HG03064 (cell line): Measurements from ENCODE around the gene EPHB4.
"Not testable (repeated sequence)": the region's sequence is repeated elsewhere in the genome, so short reads cannot be mapped to it uniquely, and the experiment has no call there.

Source experiments
- ATAC-seq: cut with Tn5 transposase; IDR thresholded peaks from one replicate; pipeline ENCODE4 v1.9.1; 2021; ENCODE audit warnings: low read depth; ENCODE audit not compliant: unreplicated experiment

Gene EPHB4

DNA sequence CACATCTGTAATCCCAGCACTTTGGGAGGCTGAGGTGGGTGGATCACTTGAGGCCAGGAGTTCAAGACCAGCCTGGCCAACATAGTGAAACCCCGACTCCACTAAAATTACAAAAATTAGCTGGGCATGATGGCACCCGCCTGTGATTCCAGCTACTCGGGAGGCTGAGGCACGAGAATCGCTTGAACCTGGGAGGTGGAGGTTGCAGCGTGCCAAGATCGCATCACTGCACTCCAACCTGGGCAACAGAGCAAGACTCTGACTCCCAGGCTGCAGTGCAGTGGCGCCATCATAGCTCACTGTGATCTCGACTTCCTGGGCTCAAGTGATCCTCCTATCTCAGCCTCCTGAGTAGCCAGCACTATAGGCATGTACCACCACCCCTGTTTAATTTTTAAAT, 27.6 kb upstream of the EPHB4 start:
- ATAC-seq, result not testable (repeated sequence)

DNA sequence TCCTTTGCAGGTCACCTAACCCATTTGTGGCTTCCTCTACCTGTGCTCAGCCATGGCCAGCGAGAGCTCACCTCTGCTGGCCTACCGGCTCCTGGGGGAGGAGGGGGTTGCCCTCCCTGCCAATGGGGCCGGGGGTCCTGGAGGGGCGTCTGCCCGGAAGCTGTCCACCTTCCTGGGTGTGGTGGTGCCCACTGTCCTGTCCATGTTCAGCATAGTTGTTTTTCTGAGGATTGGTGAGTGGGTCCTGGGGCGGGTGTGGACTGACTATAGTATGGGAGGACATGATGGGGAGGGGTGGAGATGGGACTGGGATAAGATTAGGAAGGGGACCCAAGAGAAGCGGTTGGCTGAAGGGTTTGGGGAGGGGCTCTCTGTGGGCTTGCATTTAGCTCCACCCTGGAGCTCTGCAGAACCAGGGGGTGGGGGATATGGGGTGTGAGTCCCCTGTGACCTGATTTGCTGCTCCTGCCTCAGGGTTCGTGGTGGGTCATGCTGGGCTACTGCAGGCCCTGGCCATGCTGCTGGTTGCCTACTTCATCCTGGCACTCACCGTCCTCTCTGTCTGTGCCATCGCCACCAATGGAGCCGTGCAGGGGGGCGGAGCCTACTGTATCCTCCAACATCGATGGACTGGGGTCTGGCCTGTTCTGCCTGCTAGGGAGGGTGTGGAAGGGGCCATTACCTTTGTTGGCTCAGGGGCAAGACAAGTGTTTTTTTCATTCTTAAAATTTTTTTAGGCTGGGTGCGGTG, 27.0 kb upstream of the EPHB4 start:
- ATAC-seq, result no peak

DNA sequence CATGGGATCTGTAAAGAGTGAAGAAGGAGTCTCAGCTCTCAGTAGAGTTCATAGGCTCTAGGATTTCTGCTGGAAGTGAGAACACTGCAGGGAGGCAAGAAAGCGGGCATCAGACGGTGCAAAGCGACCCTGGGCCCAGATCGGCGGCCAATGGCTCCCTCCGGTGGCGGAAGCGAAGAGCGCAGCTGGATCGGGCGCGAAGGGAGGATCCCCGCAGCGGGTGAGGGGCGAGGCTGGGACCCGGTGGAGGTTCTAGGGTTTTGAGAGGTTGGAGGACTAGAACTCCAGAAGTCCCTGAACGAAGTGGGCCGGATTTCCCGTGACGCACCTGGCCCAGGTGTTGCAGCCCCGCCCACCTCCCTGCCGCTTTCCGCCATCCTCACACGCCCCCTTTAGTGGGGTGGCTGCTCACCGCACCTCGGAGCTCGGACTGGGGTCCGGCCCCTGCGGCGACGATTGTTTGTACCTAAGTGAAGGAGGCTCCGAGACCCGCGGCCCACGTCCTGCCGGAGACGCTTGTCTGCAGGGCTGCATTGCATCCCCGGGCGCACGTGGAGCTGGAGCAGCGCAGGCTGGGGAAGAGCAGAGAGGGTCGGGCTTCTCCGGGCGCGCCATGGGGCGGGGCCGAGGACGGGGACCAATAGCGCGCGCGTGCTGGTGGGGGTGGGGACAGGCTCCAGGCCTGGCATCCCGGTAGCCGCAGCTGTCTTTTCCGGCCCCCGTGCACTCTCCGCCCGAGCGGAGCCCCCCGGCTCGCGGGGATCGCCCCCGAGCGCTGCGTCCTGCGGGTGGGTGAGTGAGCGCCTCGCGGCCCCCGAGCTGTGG, 24.9 kb upstream of the EPHB4 start, which contains the start of gene SLC12A9:
SLC12A9 (plus strand) TSS at position 666 of the 825 bp plus-strand sequence. CDS start 1,485 bp downstream, outside the sequence.
- ATAC-seq, result peak; percentile 91

DNA sequence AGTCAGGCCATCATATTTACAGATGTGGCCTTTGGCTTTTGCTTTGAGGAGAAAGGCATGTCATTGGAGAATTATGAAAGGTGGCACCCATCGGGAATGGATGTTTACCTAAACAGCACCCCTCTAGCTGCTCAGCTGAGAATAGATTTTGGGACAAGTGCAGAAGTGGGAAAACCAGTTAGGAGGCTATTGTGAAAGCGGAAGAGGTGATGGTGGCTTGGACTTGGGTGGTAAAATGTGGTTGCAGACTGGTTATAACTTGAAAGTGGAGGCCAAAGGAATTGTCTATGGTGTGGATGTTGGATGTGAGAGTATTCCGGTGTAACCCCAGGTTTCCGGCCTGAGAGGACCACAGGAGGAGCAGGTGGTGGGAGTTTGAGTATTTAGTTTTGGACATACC, 20.0 kb upstream of the EPHB4 start:
- no peak for ATAC-seq

DNA sequence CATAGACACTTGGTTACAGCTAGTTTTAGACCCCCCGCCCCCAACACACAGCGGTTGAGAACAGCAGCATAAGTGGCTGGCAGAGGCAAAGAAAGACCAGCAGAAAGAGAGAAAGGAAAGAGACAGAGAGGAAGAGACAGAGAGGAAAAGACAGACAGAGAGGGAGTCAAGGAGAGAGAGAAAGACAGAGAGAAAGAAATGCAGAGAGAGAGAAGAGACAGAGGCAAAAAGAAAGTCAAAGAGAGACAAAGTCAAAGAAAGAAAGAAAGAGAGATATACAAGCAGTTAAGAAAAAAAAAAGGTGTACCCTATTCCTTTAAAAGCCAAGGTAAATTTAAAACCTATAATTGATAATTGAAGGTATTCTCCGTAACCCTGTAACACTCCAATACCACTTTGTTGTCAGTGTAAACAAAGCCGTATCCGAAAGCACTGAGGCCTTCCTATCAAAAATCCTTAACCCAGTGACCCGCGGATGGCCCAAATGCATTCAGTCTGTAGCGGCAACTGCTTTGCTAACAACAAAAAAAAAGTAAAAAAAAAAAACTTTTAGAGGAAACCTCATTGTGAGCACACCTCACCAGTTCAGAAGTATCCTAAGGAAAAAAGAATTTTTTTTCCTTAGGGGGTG, 13.3 kb upstream of the EPHB4 start:
- no peak for ATAC-seq

DNA sequence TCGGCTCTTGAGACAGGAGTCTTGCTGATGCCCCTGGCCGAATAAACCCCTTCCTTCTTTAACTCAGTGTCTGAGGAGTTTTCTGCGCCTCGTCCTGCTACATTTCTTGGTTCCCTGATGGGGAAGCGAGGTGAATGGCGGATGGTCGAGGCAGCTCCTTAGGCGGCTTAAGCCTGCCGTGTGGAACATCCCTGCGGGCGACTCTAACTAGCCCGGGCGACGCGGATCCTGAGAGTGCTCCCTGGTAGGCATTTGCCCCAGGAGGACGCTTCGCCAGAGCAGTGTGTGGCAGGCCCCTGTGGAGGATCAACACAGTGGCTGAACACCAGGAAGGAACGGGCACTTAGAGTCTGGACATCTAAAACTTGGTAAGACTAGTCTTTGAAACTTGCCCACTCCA, 12.0 kb upstream of the EPHB4 start:
- no peak for ATAC-seq

DNA sequence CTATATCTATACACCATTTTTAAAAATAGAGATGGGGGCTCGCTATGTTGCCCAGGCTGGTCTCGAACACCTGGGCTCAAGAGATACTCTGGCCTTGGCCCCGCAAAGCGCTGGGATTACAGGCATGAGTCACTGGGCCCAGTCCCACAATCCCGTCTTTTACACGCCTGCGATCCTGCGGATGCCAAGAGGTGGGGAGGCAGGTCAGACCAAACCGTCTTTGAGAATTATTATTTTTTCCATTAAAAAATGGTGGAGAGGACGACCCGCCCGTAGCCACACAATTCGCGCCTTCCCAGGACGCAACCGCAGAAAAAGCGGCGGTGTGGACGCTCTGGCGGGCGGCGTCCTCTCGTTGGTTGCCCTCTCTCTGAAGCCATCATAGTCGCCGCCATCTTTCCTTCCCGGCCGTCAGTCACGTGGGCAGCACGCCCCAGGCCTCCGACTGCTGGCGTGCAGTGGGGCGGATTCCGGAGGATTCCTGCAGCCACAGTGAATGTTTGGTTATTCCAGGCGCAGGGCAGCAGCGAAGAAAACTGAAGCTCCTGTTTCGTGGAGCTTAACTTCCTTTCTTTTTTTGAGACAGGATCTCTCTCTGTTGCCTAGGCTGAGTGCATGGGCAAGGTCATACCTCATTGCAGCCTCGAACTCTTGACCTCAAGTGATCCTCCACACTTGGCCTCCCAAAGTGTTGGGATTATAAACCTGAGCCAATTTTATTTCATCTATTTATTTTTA, 9.9 kb upstream of the EPHB4 start:
- no peak for ATAC-seq

DNA sequence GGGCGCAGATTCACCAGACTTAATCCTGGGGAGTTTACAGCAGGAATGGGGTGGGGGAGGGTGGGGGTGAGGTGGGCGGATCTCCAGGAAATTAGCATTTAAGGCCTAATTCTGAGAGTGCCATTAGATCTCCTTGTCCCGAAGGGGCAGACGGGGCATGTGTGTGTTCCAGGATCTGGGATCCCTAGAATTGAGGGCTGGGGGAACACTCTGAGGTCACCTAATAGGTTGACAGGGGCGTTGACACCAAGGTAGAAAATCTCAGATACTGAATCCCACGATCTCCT, 9.4 kb upstream of the EPHB4 start:
- no peak for ATAC-seq

DNA sequence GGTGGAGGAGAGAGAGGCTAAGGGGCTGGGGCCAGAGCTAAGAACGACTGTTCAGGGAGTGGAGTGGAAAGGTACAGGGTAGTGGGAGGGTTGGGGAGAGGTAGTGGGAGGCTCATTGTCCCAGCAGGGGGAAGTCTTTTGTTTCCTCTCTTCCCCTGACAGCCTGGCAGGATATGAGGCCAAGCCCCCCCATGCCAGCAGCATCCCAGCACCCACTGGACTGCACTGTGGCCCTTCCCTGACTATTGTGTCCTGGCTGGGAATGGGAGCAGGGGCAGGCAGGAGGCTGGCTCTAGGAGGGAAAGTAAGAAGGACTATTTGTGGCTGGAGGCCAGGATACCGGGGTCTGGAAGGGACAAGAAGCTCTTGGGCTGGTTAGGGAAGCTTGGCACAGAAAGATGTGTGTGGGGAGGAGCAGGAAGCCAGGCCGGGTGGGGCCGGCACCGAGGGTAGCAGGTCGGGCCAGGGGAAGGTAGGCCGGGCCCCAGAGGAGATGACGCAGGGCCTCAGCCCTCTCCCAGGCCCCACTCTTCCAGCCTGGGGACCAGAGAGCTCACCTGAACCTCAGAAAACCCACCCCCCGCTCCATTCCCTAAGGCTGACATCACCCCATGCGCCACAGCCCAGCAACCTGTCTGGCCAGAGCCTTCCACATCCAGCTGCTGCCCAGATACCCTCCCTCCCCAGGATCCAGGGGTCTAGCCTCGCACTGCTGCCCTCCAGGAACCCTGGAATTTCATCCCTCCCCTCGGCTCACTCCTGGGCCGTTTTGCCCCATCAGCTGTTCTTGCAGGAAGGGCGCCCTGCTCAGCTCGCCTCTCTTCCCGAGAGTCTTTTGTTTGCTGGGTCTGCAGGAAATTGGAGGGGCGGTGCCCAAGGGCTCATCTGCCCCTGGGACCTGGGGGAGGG, 8.8 kb upstream of the EPHB4 start:
- no peak for ATAC-seq

DNA sequence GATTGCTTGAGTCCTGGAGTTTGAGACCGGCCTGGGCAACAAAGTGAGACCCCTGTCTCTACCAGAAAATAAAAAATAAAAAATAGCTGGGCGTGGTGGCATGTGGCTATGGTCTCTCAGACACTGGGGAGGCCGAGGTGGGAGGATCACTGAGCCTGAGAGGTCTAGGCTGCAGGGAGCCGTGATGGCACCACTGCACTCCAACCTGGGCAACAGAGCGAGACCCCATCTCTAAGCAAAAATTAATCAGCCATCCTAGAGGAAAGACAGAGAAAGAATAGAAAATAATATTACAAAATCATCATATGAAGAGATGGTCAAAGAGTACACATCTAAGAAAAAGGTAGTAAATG, 4.9 kb upstream of the EPHB4 start:
- ATAC-seq, result no peak

DNA sequence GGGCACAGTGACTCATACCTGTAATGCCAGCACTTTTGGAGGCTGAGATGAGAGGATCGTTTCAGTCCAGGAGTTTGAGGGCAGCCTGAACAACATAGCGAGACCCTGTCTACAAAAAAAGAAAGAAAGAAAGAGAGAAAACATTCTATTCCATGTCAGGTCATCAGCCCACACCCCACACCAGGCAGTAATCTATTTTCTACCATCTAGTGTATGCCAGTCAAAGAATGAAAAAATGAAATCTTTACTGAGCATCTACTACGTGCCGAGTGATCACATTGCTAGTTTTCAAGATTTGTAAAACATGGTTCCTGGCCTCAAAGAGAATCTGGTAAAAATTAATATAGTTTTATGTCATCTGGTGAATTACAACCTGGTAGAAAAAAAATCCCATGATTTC, 3.1 kb upstream of the EPHB4 start:
- no peak for ATAC-seq

DNA sequence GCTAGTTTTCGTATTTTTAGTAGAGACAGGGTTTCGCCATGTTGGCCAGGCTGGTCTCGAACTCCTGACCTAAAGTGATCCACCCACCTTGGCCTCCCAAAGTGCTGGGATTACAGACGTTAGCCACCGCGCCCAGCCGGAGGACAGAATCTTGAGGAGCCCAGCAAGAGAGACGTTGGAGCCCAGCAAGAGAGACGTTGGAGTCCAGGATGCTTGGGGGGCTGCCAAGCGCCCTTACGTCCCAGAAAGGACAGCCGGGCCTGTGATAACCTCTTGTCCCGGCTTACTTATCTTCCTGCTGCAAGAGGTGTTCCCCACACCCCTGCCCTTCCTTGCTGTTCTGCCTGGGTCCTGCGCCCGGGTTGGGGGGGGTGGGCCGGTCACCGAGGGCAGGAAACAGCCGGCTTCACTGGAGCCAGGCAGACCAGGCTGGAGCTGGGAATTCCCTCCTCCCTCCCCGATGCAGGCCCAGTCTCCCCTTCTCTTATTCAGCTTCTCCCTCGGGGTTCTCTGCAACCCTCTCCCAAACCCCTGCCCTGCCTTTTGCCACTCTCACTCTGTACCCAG, 1.9 kb upstream of the EPHB4 start:
- ATAC-seq, result no peak

DNA sequence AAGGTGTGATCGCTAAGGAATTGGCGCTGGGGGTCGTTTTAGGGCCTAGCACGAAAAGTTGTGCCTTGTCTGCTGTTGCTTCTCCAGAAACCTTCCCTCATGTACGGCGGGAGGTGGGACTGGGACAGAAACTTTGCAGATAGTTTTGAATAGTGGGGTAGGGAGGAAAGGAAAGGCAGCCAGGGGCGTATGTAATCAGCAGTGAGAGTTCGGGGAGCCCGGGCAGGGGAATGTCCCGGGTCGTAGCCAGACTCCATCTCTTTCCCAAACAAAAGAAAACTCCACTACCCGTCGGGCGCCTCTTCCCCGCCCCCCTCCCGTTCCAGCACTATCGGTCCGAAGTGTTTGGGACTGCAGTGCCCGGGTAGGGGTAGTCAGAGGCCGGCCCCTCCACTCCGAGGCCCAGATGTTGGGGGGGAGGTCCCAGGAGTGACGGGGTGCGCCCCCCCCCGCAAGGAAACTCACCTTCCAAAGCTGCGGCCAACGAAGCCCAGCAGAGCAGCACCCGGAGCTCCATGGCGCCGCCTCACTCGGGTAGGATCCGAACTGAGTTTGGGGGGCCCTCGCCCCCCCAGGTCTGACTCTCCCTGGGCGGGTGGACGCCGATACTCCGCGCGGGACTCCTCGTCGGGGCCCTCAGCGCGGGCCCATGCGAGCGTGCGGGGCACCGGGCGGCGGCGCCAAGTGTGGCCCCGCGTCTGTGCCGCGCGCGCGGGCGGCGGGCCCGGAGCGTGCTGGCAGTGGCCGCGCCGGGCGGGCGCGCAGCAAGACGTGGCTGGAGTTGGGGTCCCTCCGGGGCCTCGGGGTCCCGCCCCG, 601 bp downstream of the EPHB4 start:
- ATAC-seq, result no peak

DNA sequence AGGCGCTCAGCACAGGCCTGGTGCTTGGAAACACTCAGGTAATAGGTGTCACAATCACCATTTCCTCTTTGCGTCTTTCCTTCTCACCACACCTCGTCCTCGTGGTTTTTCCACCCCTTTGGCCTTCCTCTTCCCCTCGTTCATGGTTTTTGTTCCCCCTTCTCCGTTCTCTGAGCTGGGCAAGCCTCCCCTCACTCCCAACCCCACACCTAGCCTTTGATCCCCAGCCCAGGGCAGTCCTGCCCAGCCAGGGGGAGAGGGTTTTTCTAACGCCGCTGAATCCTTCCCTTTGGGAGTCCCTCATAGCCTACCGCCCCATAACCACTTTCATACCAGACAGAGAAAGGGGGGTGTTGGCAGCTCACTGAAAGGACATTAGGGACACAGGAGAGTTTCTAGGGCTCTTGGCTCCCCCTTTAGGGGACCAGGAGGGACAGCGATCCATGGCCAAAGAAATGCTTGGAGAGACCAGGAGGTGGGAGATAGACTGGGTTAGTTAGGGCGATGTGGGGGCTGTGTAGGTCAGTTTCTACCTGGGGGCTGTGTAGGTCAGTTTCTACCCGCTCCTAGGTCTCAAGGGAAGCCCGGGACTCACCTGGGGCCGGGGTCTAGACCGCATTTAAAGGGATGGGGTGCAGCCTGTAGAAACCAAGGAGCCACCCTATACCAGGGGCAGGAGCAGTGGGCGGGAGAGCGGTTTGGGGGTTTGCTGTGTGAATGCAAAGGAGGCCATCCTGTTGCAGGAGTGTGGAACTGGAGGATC, 1.4 kb downstream of the EPHB4 start:
- ATAC-seq, result no peak

DNA sequence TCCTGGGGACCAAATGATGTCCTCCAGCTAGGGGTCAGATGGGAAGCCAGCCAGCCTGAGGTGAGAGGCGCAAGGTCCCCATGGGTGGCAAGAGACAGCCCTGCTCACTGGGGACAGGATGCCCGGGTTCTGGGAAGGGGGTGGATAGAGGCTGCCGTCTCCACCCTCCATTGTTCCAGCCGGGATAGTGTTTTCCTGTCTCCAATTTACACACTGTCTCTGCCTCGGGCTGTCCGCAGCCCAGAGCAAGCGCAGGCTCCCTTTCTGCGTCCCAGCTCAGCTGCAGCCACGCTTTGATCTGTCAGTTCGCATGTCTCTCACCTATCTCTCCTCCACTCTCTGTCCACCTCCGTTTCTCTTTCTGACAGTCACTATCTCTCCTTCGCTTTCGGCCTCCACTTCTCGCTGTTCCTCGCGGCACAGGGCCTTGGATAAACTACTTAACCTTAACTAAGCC, 2.1 kb downstream of the EPHB4 start:
- no peak for ATAC-seq

DNA sequence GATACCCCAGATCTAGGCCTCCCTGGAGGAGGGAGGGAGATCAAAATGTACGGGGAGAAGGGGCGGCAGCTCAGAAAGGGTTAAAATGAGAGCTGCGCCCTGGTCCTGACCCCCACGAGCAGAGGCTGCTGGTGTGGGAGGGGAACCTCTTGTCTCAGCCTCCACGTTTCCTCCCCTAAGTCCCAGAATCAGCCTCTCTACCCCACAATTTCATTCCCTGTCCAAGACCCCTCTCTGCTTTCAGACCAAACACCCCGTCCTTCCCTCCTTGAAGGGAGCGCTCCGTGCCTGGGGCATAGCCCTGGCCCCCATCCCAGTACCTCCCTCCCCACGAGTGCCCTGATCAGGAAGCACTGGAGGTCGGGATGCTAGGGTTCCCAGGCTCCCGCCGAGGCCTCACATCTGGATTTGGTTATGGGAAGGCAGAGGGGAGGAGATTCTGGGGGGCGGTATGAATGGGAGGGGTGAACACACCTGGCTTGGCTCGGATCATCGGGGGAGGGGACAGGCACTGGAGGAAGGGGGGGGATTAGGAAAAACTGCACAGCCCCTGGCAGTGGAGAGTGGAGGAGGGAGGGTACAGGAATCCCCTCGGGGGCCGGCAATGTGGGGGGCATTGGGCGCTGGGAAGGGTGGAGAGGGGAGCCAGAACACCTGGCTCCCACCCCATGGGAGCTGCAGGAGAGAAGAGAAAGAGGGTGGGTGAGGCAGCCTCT, 2.7 kb downstream of the EPHB4 start:
- no peak for ATAC-seq

DNA sequence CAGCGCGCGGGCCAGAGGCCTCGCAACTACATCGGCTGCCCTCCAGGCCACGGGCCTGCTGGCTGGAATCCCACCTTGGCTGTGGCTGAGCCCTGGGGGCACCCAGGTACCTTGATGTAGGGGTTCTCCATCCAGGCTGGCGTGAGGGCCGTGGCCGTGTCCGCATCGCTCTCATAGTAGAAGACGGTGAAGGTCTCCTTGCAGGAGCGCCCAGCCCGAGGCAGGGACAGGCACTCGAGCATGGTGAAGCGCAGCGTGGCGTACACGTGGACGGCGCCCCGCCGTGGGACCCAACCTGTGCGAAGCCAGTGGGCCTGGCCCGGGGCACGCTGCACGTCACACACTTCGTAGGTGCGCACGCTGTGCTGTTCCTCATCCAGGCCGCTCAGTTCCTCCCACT, 3.8 kb downstream of the EPHB4 start:
- no peak for ATAC-seq

DNA sequence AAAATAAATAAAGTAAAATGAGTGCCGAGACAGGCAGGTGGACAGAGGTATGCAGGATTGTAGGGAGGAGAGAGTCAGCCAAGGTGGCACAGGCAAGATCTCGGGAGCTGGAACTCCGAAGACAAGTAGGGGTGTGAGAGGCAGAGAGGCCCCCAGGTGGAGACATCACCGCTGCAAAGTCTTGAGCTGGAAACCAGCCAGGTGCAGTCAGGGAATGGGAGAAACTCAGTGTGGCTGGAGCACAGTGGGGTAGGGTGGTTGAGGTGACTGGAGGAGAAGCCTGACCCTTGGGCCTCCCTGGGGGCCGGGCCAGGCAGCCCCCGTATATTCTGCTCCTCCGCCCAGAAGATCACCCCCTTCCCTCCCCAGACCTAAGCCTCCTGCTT, 4.2 kb downstream of the EPHB4 start:
- ATAC-seq, result no peak
